ENCODE measurements around the gene EYA4. TPM values are rescaled to one million over a fixed set of nuclear protein-coding genes. Genes with fewer than 3 reads are reported as not detected.

EYA4 gene
- total RNA-seq, 1 experiment from 2014 or later, result 0.24 TPM

DNA sequence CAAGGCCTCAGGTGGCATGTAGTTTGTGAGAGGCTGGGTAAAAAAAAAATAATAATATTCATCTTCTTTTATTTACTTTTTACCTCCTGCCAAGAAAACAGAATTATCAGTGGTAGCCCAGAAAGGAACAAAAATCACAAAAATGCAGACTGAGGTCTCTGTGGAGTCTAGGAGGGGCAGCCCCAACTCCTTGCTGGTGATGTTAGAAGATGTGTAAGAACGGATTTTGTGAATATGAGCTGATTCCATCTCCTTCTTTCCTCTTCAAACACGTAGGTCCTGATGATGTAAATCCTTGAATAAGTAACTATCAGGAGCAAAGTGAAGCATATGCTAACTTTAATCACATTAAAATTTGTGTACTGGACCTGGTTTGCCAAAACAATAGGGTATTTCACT lies 226.8 kb downstream of the EYA4 start:
- Mint-ChIP-seq H3K27me3 (ENCODE audit: low read depth) (no peaks in the 10 kb centered on the region), H3K36me3 (peaks cover 5% of the 10 kb centered on the region), H3K9me3 (peaks cover 10% of the 10 kb centered on the region), H3K4me3 (no peak overlapping the region), H3K4me1 (peaks cover 11% of the 10 kb centered on the region), H3K27ac (no peak overlapping the region)
- DNase-seq (ENCODE audit: low spot score) (no peak), ATAC-seq (no peak)
- ChIA-PET CTCF (no interaction called here), POLR2A (no interaction called here)
- TF ChIP-seq GRHL2 (CRISPR knock-in tag; IDR thresholded peaks at IDR 0.05; ENCODE audit: insufficient replicate concordance, severe bottlenecking) (no peak), NFE2L1 (CRISPR knock-in tag; IDR thresholded peaks at IDR 0.05) (no peak), ZNF263 (CRISPR knock-in tag; IDR thresholded peaks at IDR 0.05; ENCODE audit: low read depth) (no peak), PRRX2 (CRISPR knock-in tag; IDR thresholded peaks at IDR 0.05) (no peak), SP1 (CRISPR knock-in tag; conservative IDR thresholded peaks at IDR 0.05) (no peak), CREB1 (CRISPR knock-in tag; IDR thresholded peaks at IDR 0.05) (no peak), NFATC4 (CRISPR knock-in tag; IDR thresholded peaks at IDR 0.05) (no peak), TEAD1 (CRISPR knock-in tag; IDR thresholded peaks at IDR 0.05) (no peak)
- TF ChIP-seq, protein P1, sequence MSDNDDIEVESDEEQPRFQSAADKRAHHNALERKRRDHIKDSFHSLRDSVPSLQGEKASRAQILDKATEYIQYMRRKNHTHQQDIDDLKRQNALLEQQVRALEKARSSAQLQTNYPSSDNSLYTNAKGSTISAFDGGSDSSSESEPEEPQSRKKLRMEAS (CRISPR knock-in tag; IDR thresholded peaks at IDR 0.05), result no peak
- TF ChIP-seq, protein P2, sequence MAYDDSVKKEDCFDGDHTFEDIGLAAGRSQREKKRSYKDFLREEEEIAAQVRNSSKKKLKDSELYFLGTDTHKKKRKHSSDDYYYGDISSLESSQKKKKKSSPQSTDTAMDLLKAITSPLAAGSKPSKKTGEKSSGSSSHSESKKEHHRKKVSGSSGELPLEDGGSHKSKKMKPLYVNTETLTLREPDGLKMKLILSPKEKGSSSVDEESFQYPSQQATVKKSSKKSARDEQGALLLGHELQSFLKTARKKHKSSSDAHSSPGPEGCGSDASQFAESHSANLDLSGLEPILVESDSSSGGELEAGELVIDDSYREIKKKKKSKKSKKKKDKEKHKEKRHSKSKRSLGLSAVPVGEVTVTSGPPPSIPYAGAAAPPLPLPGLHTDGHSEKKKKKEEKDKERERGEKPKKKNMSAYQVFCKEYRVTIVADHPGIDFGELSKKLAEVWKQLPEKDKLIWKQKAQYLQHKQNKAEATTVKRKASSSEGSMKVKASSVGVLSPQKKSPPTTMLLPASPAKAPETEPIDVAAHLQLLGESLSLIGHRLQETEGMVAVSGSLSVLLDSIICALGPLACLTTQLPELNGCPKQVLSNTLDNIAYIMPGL (CRISPR knock-in tag; IDR thresholded peaks at IDR 0.05), result no peak

DNA sequence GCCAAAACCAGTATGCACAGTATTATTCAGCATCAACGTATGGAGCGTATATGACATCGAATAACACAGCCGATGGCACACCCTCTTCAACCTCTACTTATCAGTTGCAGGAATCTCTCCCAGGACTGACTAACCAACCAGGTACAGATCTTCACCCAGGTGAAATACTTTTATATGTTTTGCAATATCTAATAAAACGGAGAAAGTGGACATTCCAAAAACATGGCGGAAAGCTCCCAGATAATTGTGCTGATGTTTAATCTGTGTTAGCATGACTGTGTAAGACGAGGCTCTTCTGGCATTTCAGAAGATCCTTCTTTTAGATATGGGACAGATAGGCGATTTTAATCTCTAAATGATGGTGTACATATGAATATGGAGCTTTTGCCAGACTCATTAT lies 227.4 kb downstream of the EYA4 start:
- ChIA-PET POLR2A (no interaction called here), CTCF (no interaction called here)
- H3K27ac Mint-ChIP-seq, result no peak overlapping the region
- H3K27me3 Mint-ChIP-seq (ENCODE audit: low read depth), result no peaks in the 10 kb centered on the region
- TF ChIP-seq, protein P3, sequence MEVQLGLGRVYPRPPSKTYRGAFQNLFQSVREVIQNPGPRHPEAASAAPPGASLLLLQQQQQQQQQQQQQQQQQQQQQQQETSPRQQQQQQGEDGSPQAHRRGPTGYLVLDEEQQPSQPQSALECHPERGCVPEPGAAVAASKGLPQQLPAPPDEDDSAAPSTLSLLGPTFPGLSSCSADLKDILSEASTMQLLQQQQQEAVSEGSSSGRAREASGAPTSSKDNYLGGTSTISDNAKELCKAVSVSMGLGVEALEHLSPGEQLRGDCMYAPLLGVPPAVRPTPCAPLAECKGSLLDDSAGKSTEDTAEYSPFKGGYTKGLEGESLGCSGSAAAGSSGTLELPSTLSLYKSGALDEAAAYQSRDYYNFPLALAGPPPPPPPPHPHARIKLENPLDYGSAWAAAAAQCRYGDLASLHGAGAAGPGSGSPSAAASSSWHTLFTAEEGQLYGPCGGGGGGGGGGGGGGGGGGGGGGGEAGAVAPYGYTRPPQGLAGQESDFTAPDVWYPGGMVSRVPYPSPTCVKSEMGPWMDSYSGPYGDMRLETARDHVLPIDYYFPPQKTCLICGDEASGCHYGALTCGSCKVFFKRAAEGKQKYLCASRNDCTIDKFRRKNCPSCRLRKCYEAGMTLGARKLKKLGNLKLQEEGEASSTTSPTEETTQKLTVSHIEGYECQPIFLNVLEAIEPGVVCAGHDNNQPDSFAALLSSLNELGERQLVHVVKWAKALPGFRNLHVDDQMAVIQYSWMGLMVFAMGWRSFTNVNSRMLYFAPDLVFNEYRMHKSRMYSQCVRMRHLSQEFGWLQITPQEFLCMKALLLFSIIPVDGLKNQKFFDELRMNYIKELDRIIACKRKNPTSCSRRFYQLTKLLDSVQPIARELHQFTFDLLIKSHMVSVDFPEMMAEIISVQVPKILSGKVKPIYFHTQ (CRISPR knock-in tag; IDR thresholded peaks at IDR 0.05), result no peak
- no peak for TF ChIP-seq ZNF396 (CRISPR knock-in tag; IDR thresholded peaks at IDR 0.05; ENCODE audit: borderline replicate concordance)
- TF ChIP-seq FOXK1 (CRISPR knock-in tag; IDR thresholded peaks at IDR 0.05), result no peak
- TF ChIP-seq, protein P4, sequence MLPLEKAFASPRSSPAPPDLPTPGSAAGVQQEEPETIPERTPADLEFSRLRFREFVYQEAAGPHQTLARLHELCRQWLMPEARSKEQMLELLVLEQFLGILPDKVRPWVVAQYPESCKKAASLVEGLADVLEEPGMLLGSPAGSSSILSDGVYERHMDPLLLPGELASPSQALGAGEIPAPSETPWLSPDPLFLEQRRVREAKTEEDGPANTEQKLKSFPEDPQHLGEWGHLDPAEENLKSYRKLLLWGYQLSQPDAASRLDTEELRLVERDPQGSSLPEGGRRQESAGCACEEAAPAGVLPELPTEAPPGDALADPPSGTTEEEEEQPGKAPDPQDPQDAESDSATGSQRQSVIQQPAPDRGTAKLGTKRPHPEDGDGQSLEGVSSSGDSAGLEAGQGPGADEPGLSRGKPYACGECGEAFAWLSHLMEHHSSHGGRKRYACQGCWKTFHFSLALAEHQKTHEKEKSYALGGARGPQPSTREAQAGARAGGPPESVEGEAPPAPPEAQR (CRISPR knock-in tag; IDR thresholded peaks at IDR 0.05), result no peak
- no peak for TF ChIP-seq SMAD3 (CRISPR knock-in tag; IDR thresholded peaks at IDR 0.05; ENCODE audit: borderline replicate concordance)
- no peak for TF ChIP-seq PRRX2 (CRISPR knock-in tag; IDR thresholded peaks at IDR 0.05)
- TF ChIP-seq GABPB1 (CRISPR knock-in tag; IDR thresholded peaks at IDR 0.05), result no peak
- no peak for TF ChIP-seq ZNF671 (CRISPR knock-in tag; IDR thresholded peaks at IDR 0.05)
- TF ChIP-seq OVOL2 (CRISPR knock-in tag; IDR thresholded peaks at IDR 0.05; ENCODE audit: borderline replicate concordance), result no peak
- no peak for TF ChIP-seq CREM (CRISPR knock-in tag; IDR thresholded peaks at IDR 0.05)
- TF ChIP-seq NFATC4 (CRISPR knock-in tag; IDR thresholded peaks at IDR 0.05), result no peak
- no peak for DNase-seq (ENCODE audit: low spot score)
- peaks cover 5% of the 10 kb centered on the region for H3K36me3 Mint-ChIP-seq
- H3K9me3 Mint-ChIP-seq, result peaks cover 10% of the 10 kb centered on the region
- ATAC-seq, result no peak
- peaks cover 11% of the 10 kb centered on the region for H3K4me1 Mint-ChIP-seq
- no peak overlapping the region for H3K4me3 Mint-ChIP-seq

DNA sequence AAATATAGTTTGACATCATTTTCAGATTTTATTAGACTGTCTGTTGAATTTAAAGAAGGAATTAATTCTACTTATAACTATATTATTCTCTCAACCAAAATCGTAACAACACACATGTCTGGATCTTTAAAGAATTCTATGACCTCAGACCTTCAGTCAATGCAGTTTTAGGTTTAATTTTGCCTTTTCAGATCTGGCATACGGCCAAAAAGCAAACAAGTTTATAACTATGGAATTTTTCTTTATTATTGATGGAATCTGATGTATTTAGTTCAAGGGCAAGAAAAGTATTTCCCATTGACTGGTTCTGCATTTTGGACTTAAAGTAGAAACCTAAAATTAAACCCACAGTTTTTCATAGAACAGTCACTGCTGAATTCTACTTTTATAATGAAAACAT lies 233.4 kb downstream of the EYA4 start:
- DNase-seq (ENCODE audit: low spot score) (no peak), ATAC-seq (no peak)
- ChIA-PET POLR2A (no interaction called here), CTCF (no interaction called here)
- Mint-ChIP-seq H3K27me3 (ENCODE audit: low read depth) (no peaks in the 10 kb centered on the region), H3K4me1 (no peaks in the 10 kb centered on the region), H3K4me3 (no peak overlapping the region), H3K27ac (no peak overlapping the region), H3K9me3 (no peaks in the 10 kb centered on the region), H3K36me3 (no peaks in the 10 kb centered on the region)
- TF ChIP-seq, protein P5, sequence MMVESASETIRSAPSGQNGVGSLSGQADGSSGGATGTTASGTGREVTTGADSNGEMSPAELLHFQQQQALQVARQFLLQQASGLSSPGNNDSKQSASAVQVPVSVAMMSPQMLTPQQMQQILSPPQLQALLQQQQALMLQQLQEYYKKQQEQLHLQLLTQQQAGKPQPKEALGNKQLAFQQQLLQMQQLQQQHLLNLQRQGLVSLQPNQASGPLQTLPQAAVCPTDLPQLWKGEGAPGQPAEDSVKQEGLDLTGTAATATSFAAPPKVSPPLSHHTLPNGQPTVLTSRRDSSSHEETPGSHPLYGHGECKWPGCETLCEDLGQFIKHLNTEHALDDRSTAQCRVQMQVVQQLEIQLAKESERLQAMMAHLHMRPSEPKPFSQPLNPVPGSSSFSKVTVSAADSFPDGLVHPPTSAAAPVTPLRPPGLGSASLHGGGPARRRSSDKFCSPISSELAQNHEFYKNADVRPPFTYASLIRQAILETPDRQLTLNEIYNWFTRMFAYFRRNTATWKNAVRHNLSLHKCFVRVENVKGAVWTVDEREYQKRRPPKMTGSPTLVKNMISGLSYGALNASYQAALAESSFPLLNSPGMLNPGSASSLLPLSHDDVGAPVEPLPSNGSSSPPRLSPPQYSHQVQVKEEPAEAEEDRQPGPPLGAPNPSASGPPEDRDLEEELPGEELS (CRISPR knock-in tag; IDR thresholded peaks at IDR 0.05), result no peak
- no peak for TF ChIP-seq ZNF263 (CRISPR knock-in tag; IDR thresholded peaks at IDR 0.05; ENCODE audit: low read depth)
- TF ChIP-seq, protein P6, sequence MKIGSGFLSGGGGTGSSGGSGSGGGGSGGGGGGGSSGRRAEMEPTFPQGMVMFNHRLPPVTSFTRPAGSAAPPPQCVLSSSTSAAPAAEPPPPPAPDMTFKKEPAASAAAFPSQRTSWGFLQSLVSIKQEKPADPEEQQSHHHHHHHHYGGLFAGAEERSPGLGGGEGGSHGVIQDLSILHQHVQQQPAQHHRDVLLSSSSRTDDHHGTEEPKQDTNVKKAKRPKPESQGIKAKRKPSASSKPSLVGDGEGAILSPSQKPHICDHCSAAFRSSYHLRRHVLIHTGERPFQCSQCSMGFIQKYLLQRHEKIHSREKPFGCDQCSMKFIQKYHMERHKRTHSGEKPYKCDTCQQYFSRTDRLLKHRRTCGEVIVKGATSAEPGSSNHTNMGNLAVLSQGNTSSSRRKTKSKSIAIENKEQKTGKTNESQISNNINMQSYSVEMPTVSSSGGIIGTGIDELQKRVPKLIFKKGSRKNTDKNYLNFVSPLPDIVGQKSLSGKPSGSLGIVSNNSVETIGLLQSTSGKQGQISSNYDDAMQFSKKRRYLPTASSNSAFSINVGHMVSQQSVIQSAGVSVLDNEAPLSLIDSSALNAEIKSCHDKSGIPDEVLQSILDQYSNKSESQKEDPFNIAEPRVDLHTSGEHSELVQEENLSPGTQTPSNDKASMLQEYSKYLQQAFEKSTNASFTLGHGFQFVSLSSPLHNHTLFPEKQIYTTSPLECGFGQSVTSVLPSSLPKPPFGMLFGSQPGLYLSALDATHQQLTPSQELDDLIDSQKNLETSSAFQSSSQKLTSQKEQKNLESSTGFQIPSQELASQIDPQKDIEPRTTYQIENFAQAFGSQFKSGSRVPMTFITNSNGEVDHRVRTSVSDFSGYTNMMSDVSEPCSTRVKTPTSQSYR (CRISPR knock-in tag; IDR thresholded peaks at IDR 0.05), result no peak
